Middle frontal gyrus (tissue), 1 donor: ENCODE data around the gene ANKLE1.
A peak's percentile ranks its signal among the peaks of the same experiment; 100 is the strongest.

Experiments used
- DNase-seq: peaks from one replicate; pipeline ENCODE4 v3.0.0-alpha.2; 2015; ENCODE audit warnings: low spot score; ENCODE audit errors: extremely low spot score

ANKLE1 gene

DNA sequence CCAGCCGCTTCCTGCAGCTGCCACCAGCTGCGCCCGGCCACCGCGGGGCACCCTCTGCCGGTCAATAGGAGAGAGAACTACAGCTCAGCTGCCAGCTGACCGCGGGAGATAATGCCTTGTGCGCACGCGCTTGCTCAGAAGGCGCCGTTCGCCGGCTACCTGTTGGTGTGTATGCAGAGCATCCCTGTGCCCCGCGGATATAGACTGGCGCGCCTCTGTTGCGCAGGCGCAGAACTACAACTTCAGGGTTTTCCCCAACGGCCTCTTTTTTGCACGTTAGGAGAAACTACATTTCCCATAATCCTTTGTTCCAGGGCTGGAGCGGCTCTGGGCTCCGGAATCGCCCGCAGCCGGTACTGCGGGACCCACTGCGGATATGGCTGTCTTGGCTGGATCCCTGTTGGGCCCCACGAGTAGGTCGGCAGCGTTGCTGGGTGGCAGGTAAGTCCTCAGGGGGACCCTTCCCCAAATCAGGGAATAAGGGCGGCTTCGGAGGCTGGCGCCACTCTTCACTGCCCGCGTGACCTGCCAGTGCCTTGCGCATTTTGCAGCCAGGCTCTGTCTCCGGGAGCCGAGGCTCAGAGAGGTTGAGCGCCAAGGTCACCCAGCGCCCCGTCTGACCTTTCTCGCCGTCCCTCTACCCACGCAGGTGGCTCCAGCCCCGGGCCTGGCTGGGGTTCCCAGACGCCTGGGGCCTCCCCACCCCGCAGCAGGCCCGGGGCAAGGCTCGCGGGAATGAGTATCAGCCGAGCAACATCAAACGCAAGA lies 24.0 kb downstream of the ANKLE1 start, which contains the start of gene MRPL34:
Gene MRPL34 (plus strand): TSS at position 356 of the 768 bp plus-strand sequence. CDS start 21 bp downstream, at position 377.
- DNase-seq, result peak; percentile 94

DNA sequence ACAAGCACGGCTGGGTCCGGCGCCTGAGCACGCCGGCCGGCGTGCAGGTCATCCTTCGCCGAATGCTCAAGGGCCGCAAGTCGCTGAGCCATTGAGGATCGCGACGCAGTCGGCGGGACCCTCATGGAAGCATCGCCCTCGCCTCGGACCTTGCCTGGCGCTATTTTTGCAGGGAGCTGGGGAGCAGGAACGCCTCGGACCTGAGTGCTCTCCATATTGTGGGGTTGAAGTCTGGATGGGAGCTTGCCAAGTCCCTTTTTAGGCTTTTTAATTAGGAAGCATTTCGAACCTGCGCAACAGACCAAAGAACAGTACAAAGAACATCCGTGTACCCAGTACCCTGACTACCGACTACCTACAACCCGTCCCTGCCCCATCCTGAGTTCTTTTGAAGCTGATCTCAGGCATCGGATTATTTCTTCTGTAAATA lies 24.6 kb downstream of the ANKLE1 start:
- no peak for DNase-seq

DNA sequence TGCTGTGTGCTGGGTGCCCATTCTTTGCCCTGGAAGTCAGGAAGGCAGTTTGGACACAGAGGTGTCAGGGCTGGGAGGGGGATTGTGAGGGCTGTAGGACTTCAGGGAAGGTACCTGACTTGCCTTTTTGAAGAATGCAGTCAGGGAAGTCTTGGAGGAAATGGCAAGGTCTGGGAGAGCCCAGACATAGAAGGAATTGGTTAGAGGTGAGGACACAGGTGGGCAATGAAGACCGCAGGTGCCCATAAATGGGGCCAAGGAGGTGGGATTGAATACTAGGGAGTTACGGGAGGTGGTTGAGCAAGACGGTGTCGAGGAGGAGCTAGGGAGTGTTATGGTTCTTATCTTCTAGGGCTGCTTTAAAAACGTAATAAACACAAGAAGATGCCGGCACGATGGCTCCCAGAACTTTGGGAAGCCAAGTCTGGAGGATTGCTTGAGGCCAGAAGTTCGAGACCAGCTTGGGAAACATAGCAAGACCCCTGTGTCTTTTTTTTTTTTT lies 26.2 kb downstream of the ANKLE1 start:
- no peak for DNase-seq

DNA sequence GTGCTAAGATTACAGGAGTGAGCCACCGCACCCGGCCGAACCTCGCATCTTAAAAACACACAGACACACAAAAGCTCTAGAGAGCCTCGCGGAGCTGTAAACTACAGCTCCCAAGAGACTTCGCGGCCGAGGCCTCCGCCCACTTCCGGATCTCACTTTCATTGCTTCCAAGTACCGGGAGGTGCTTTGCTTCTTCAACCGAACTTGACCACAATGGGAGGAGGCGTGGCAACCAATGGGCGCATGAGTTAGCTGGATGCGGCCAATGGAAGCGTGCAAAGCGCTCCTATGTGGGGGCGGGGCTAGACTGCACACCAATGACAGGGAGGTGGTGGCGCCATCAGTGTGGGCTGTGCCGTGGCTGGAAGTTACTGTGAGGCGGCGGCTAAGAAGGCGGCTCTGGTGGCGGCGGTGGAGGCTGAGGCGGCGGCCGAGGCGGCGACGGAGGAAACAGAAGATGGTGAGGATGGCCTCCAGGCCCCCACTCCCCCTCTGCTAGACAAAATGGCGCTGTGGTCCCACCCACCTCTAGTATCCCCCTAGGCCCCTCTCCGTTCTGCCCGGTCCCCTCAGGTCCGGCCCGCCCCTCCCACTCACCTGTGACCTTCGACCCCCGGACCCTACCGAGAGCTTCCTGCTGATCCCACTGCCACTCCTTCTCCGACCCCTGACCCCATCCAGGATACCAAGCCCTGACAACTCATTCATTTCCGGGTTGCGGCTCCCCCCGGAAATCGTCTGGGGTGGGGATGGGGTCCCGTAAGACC lies 27.7 kb downstream of the ANKLE1 start, which contains the start of gene DDA1:
Gene DDA1 (plus strand): TSS at position 366 of the 767 bp plus-strand sequence. CDS start 92 bp downstream, at position 458.
- DNase-seq, result peak; percentile 98

DNA sequence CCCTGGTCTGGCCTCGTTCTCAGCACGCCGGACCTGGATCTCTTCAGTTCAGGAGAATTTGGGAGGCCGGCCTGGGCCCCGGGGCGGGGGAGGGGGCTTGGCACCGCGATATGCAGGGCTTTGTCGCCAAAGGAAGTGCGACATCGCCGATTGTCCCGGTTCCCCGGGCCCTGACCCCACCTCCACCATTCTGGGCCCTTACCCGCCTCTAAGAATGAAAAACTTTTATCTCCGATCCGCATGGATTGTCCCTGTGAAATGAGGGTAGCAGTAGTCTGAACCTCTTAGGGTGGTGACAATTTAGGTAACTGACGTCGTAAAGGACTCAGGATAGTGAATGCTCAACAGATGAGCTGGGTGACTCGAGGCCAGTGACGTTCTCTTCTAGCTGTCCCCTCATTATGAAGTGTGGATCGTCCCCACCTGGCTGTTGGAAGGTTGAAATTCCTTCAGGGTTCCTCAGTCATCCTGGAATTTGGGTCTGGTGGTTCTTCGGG lies 28.3 kb downstream of the ANKLE1 start:
- no peak for DNase-seq

DNA sequence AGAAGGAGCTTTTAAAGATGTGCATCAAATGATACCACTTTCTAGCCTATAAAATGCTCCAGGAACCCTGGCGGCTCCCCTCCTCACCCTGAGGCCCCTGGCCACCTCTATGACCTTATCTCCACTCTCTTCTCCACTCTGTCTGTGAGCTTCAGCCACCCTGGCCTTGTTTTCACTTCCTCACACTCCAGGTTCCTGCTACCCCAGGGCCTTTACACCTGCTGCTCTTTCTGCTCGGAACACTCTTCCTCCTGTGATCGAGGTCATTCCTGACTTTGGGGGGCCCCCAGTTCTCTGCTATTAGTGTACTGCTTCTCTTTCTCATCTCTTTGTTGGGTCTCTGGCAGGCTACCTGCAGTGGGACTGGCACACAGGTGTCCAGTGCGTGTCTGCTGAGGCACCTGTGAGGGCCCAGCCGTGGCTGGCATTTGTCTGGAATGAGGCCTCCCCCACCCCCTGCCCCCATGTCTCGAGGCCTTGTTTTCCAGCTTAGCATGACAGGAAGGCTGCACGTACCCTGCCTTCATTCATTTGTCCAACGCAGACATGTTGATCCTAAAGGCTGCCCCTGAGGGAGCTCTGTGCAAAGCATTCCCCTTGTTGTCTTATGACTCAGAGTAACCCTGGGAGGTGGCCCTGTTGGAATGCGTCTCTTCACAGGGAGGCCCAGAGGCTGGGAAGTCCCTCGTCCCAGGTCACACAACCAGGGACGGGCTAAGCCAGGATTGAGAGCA lies 29.9 kb downstream of the ANKLE1 start:
- no peak for DNase-seq

DNA sequence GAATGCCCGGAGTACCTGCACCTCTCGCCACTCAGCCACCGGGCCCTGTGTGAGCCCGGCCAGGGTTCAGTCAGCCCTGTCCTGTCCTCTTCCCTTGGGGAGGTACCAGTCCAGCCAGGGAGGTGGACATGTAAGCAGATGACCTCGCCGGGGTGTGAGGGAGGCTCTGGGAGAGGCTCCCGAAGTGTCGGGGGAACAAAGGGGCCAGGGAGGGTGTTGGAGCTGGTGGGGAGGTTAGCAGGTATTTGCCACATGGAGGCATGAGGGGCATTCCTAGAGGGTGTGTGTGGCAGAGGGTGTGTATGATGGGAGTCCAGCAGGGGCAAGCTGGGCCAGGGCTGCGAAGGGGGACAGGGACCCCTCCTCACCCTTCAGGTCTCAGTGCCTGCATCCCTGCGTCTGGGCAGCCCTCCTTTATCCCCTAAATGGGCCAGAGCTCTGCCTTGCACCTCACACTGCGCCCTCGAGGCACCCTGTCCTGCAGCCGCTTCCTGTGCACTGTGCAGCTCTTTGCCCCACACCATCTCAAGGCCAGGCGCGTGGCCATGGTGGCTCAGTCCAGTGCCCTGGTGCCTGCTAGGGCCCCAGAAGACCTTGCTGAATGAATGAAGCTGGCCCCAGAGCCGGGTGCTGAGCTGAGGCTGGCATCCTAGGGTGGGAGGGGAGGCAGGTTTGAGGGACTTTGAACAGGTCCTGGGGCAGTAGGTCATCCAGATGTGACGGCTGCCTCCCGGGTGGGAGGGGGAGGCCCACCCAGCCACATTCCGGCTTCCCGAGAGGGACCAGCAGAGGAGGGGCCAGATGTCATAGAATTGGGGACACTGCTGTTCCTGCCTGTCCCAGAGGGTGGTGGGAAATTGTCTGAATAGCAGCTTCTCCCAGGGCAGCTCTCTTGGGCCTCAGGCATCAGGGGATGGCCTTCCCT lies 30.8 kb downstream of the ANKLE1 start:
- DNase-seq, result no peak

DNA sequence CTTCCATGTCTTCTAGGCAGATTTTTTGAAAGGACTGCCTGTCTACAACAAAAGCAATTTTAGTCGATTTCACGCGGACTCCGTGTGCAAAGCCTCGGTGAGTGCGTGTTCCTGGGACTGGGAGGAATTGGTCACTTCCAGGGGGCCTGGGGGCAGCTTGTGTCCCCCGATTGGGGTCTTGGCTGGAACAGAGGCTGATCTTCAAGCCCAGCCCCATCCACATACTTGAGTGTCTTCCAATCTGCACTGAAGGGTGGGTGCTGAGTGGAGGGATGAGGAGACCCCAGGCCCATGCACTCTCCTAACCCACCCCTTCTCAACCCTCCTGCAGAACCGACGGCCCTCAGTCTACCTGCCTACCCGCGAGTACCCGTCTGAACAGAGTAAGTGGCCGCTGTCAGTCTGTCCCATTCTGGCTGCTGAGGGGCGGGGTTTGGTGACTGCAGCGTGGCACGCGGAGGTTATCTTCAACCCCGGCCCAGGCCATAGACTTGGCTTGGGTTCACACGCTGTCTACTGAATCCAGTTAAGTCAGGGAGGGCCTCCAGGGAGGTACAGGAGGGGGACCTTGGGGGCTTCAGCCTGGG lies 32.4 kb downstream of the ANKLE1 start:
- no peak for DNase-seq

DNA sequence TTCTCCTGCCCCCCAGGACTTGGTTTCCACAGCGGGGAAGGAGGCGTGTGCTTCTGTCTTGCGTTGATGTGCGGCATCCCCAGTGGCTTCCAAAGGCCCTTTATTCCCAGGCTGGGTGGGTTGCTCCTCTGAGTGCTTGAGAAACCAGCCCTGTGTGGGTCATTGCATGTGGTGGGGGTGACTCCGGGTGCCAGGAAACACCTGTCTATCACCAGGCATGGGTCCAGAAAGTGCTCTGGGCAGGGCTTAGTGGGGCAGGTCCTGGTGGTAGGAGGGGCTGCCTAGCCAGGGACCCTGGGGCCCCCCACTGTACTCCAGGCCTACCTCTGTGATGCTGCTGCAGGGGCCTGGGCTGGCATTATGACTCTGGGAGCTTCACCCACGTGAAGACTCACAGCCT lies 37.3 kb downstream of the ANKLE1 start:
- no peak for DNase-seq

DNA sequence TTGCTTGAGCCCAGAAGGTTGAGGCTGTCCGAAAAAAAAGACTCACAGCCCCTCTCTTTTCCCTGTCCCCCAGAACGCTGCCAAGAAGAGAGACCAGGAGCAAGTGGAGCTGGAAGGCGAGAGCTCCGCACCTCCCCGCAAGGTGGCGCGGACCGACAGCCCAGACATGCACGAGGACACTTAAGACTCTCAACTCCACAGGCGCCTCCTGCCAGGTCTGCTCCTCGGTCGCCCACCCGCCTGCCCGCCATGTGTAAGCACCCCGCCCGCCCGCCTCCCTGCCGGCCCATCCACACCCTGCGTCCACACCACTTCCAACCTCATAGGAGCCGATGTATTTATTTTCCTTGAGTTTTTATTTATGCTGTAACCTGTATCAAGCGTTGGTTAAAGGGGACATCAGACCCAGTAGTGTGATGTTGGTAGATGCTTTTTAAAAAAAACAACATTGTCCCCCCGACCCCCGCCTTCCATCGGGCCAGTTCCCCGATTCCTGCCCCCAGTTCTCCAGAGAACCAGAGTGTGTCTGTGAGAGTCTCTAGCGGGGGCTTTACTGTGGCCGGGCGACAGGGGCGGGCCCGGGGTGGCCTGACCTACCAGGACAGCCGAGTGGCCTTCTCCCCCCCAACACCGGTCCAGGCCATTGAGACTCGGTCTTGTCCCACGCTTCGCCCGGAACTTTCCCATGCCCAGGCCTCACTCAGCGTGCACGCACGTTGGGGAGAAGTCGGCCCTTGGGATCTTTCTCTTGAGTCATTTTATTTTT lies 38.0 kb downstream of the ANKLE1 start:
- no peak for DNase-seq

DNA sequence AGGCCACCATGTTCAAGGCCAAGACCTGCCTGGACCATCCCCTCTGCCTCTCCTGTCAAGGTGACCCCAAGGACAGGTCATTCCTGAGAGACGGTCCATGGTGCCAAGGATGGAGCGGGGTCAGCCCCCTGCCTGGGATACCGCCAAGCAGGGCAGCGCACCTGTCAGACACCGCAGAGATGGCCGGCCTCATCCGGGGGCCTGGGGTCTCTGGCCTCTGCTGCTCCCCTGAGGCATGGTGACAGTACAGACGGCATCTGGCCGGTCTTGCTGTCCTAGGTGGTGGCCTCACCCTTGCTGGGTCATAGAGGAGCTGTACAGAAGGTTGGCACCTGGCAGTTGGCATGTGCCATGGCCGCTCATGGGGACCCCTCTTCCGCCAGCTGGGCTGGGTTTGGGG lies 38.7 kb downstream of the ANKLE1 start:
- DNase-seq, result no peak

DNA sequence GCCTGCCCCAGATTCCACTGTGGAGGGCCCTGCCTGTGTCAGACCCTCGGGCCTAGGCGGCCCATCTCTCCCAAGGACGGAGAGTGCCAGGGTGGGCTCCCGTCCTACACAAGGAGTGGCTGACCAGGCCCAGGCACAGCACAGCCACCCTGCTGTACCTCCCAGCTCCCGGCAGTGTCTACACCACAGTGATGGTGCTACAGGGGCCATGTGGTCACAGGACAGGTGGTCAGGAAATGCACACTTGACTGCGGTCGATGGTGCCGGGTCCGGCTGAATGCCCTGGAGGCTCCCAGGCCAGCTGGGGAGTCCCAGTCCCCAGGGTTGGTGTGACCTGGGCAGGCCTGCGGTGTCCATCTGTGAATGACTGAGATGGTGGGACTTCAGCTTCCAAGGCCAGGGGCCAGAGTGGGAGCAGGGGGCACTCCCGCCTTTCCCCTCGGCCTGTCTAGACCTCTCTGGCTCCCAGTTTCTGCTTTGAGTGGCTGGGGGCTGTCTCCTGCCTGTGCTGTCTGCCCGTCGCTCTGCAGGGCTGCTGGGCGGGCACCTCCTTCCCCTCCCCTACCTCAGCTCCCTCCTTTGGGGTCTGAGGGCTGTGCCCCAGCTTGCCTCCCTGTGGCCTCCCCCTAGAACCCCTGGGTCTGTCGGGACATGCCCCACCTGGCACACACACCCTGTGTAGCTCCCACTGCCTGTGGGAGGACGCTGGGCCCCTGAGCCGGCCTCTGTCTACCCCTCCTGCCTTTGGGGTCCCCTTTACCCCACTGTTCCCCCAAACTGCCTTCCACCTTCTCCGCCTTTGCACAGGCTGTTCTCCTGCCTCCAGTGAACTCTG lies 40.2 kb downstream of the ANKLE1 start:
- no peak for DNase-seq

DNA sequence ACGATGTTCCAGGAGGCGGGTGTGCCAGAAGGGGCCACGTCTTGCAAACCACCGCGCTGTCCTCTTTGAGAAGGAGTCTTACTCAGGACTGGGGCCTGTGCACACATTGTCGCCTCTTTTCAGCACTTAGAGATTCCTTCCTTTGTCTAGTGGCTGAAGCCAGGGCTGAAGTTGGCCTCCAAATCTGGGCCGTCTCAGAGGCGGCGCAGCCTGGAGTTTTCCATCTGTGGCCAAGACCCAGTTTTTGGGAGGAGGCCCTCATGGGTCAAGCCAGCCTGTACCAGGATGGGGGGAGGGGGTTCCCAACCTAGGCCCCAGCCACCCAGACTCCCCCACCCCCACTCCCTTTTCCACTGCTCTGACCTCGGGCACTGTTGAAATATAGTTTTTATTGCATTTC lies 41.2 kb downstream of the ANKLE1 start:
- no peak for DNase-seq

DNA sequence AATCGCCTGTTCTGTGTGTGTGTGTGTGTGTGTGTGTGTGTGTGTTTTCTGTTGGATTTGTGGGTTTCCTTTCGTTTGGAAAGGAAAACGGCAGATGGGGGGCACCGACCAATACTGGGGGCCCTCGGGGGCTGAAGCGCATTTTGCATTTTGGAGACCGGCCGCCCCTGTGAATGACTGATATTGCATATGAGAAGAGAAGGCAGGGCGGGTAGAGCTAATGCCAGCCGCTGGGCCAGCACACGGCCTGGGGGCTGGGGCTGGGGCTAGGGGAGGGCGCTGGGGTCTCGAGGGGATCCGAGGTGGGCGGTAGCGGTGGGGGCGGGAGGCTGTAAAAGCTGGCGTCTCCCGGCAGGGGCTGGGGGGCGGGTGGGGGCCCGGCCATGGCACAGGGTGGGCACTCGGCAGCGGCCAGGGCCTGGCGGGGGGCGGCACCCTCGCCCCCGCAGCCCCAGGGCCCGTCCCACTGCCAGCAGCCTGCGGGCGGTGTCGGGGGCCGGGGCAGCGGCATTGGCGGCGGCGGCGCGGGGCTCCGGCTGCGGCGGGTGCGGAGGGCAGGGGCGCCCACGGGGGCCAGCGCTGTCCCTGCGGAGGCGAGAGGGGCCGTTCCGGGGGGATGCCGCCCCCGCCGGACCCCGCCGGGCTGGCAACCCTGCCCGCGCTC lies 41.7 kb downstream of the ANKLE1 start:
- DNase-seq, result no peak

DNA sequence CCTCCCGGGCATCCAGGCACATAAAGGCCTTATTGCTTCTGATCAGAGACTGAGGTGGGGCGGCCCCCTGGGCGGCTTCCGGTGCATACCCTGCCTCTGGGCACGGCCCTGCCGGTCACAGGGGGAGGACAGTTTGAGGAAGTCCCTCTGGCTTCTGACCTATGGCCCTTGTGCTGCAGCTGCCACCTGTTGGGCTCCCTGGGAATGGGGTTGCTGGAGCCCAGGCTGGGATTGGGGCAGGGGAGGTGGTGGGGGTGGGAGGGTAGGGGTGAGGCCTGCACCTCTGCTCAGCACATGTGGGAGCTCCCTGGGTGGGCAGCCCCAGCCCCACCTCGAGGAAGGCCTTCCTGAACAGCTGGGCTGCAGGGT lies 42.2 kb downstream of the ANKLE1 start:
- no peak for DNase-seq

DNA sequence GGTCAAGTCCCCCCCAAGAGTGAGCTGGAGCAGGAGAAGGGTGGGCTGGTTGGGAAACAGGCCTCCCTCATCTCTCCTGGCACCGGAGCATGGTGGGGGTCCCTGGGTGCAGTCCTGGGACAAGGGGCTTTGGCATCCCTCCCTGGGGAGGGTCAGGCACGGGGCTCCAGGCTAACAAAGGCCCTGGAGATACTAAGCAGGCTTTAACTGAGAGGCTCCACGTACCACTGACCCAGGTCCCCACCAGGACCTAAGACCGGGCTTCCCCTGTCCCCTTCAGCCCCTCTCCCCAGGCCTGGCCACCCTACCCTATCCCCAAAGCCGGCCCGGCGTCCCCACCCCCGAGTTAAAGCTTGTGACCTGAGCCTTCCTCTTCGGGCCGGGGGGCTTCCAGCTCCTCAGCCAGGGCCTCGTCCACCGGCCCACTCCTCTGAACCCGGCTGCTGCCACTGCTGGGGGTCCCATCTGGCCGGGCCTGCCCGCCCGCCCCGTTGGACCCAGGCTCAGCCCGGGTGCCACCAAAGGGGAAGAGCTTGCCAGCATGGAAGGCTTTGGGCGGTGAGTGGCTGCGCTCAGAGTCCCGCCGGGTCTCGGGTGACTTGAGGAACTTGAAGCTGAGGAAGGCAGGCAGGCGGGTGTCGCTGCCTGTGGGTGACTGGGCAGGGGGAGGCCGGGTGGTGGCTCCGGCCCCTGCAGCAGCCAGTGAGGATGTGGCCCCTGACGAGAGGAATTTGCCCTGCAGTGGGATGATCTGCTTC lies 42.8 kb downstream of the ANKLE1 start:
- no peak for DNase-seq

DNA sequence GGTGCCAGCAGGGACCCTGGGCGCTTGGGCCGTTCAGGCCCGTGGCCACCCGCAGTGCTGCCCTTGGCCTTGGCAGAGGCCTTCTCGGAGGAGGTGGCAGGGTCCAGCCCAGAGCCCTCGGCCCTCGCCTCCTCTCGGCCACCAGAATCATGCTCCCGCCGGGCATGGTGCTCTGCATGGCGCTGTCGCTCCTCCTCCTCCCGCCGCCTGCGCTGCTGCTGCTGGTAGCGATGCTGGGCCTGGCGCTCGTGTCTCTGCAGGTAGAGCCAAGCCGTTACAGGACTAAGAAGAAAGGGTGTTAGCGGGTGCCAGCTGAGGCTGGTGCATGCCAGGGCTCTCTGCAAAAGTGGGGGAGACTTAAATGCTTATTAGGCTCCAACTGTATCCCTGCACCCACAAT lies 43.4 kb downstream of the ANKLE1 start:
- no peak for DNase-seq
